ENCODE measurements around the gene CIDEB. TPM values are rescaled to one million over a fixed set of nuclear protein-coding genes. Genes with fewer than 3 reads are reported as not detected.

The CIDEB gene
- total RNA-seq, 1 experiment from 2014 or later, result 0.22 TPM

DNA sequence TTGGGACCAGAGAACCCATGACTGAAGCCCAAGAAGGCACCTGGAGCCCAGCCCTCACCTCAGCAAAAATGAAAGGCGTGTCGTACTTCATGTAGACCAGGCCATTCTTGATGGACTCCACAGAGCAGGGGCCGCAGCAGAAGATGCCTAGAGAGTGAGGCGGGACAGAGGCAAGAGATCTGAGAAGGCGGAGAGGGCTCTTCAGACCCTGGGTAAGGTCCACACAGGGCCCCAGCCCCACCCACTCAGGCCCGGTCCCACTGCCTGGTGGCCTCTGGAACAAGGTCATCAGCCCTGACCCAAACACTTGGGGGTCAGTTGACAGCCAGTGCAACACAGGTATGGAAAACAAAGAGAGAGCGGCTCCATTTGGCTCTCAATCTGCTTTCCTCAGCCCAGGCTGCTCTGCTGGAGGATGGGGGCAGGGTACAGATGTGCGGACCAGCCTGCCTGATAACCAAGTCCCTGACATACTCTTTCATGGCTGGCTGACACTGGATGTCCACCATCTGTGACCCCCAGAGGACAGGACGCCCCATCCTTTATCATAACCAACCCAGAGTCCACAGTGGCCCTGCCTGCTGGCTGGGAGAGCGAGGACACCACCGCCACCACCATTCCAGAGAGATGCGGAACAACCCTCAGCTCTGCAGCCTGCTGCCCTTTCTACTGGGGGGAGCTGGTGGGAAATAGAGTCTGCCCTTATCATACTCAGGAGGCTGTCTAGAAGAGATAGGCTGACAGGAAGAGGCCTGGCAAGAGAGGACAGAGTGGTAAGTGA is 51.7 kb downstream of the CIDEB start:
- intact Hi-C loops (cut with micrococcal nuclease), result no loop called here
- POLR2A ChIA-PET, result no interaction called here
- no peak overlapping the region for H3K4me3 ChIP-seq (replicated peaks in 1 of 2; ENCODE audit: low read depth in 1 of 2, low read length in 2 of 2)
- CTCF ChIA-PET, result no interaction called here
- no peak overlapping the region for H3K27ac ChIP-seq (ENCODE audit: low read depth, low read length)
- DNase-seq (ENCODE audit: low read depth, low spot score), result no peak
- TF ChIP-seq JUND (IDR thresholded peaks at IDR 0.05), result no peak
- no peak for TF ChIP-seq ZNF274 (IDR thresholded peaks at IDR 0.05; ENCODE audit: low read depth, low read length)
- no peak for TF ChIP-seq SP1 (IDR thresholded peaks at IDR 0.05; ENCODE audit: low read depth)
- TF ChIP-seq, protein P1, sequence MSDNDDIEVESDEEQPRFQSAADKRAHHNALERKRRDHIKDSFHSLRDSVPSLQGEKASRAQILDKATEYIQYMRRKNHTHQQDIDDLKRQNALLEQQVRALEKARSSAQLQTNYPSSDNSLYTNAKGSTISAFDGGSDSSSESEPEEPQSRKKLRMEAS (IDR thresholded peaks at IDR 0.05), result no peak
- no peak for TF ChIP-seq POLR2A (IDR thresholded peaks at IDR 0.05; ENCODE audit: borderline replicate concordance, extremely low read depth, insufficient read depth, insufficient read length)
- TF ChIP-seq SRF (IDR thresholded peaks at IDR 0.05; ENCODE audit: low read depth), result no peak
- H3K79me2 ChIP-seq (ENCODE audit: insufficient read depth, low read length), result no peaks in the 10 kb centered on the region
- H3K9ac ChIP-seq (ENCODE audit: low read length), result no peak overlapping the region
- no peak for ATAC-seq
- no peak overlapping the region for H3K4me2 ChIP-seq (ENCODE audit: low read length)
- no TSS peak for BruUV-seq (replicated peaks)
- H3K27me3 ChIP-seq (ENCODE audit: insufficient read depth, low read length), result no peaks in the 10 kb centered on the region
- no peaks in the 10 kb centered on the region for H3K9me3 ChIP-seq (ENCODE audit: control insufficient read depth in 1 of 2, insufficient read depth in 1 of 2, low read depth in 1 of 2, low read length in 2 of 2)
- H3K4me1 ChIP-seq (ENCODE audit: control insufficient read depth in 1 of 2, insufficient read depth in 2 of 2, low read length in 2 of 2), result peaks cover 10 to 19% of the 10 kb centered on the region in 2 experiments
- H3K9me2 ChIP-seq (ENCODE audit: insufficient read depth), result no peaks in the 10 kb centered on the region
- RAD21 ChIA-PET (ENCODE audit: low non-redundant PET in 1 of 2, low total read pairs in 2 of 2, uncharacterized antibody in 2 of 2, unreplicated experiment in 2 of 2), result no interaction called here
- H4K20me1 ChIP-seq (ENCODE audit: insufficient read depth), result no peaks in the 10 kb centered on the region
- no peak overlapping the region for H2AFZ ChIP-seq (ENCODE audit: low read depth, low read length, poor library complexity, severe bottlenecking)
- H3K36me3 ChIP-seq (ENCODE audit: control insufficient read depth in 1 of 2, insufficient read depth in 2 of 2, low read length in 2 of 2), result no peaks in the 10 kb centered on the region; a peak in 1 of 4 replicates

DNA sequence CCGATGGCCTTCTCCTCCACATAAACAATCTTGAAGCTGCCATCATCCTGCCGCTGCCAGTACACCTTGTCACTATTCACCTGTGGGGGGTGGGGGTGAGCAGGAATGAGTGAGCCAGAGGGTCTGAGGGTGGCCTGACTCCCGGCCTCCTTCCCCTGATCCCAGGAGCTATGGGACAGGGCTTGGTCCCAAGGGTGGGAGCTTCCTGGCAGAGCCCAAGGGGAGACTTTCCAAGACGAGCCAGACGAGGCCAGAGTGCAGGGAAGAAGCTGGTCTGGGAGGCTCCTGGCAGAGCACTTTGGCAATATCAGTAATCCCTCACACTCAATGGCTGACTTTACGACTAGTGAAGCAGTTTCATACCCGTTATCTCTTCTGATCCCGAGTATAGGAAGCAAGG is 52.3 kb downstream of the CIDEB start:
- BruUV-seq (replicated peaks), result no TSS peak
- POLR2A ChIA-PET, result no interaction called here

More for the DNA sequence above, 52.3 kb downstream of the CIDEB start:
- no peak overlapping the region for H3K4me2 ChIP-seq (ENCODE audit: low read length)
- H3K9me2 ChIP-seq (ENCODE audit: insufficient read depth), result no peaks in the 10 kb centered on the region
- no peaks in the 10 kb centered on the region for H3K27me3 ChIP-seq (ENCODE audit: insufficient read depth, low read length)
- DNase-seq (ENCODE audit: low read depth, low spot score) (no peak), ATAC-seq (no peak)
- no peaks in the 10 kb centered on the region for H3K9me3 ChIP-seq (ENCODE audit: control insufficient read depth in 1 of 2, insufficient read depth in 1 of 2, low read depth in 1 of 2, low read length in 2 of 2)
- peaks cover 10 to 19% of the 10 kb centered on the region in 2 experiments for H3K4me1 ChIP-seq (ENCODE audit: control insufficient read depth in 1 of 2, insufficient read depth in 2 of 2, low read length in 2 of 2)
- H4K20me1 ChIP-seq (ENCODE audit: insufficient read depth), result no peaks in the 10 kb centered on the region
- H3K4me3 ChIP-seq (replicated peaks in 1 of 2; ENCODE audit: low read depth in 1 of 2, low read length in 2 of 2), result no peak overlapping the region
- no peak overlapping the region for H2AFZ ChIP-seq (ENCODE audit: low read depth, low read length, poor library complexity, severe bottlenecking)
- CTCF ChIA-PET, result no interaction called here
- RAD21 ChIA-PET (ENCODE audit: low non-redundant PET in 1 of 2, low total read pairs in 2 of 2, uncharacterized antibody in 2 of 2, unreplicated experiment in 2 of 2), result no interaction called here
- no peaks in the 10 kb centered on the region for H3K79me2 ChIP-seq (ENCODE audit: insufficient read depth, low read length)
- H3K27ac ChIP-seq (ENCODE audit: low read depth, low read length), result no peak overlapping the region
- no peak overlapping the region for H3K9ac ChIP-seq (ENCODE audit: low read length)
- TF ChIP-seq ELF1 (IDR thresholded peaks at IDR 0.05; ENCODE audit: borderline replicate concordance, low read depth), result no peak
- no peak for TF ChIP-seq TCF7L2 (IDR thresholded peaks at IDR 0.05; ENCODE audit: borderline replicate concordance, extremely low read depth, insufficient read depth, insufficient read length)
- no peaks in the 10 kb centered on the region; a peak in 1 of 4 replicates for H3K36me3 ChIP-seq (ENCODE audit: control insufficient read depth in 1 of 2, insufficient read depth in 2 of 2, low read length in 2 of 2)
- intact Hi-C loops (cut with micrococcal nuclease), result no loop called here

Other genes with a start within 250 kb of the CIDEB start
- not detected for gene CPNE6, start 236.4 kb downstream of the CIDEB start, total RNA-seq (2021; ENCODE audit: unreplicated experiment)
- gene PCK2, start 213.7 kb downstream of the CIDEB start, total RNA-seq (2021; ENCODE audit: unreplicated experiment), result 94.1 TPM
- 47.5 TPM for gene DCAF11, start 193.2 kb downstream of the CIDEB start, total RNA-seq (2021; ENCODE audit: unreplicated experiment)
- 0.66 TPM for gene NRL, start 193.0 kb downstream of the CIDEB start, total RNA-seq (2021; ENCODE audit: unreplicated experiment)
- gene FITM1, start 177.3 kb downstream of the CIDEB start, total RNA-seq (2021; ENCODE audit: unreplicated experiment), result 0.81 TPM
- gene PSME1, start 171.8 kb downstream of the CIDEB start, total RNA-seq (2021; ENCODE audit: unreplicated experiment), result 174 TPM
- gene EMC9, start 166.4 kb downstream of the CIDEB start, total RNA-seq (2021; ENCODE audit: unreplicated experiment), result 42.0 TPM
- gene PSME2, start 161.4 kb downstream of the CIDEB start, total RNA-seq (2021; ENCODE audit: unreplicated experiment), result 160 TPM
- 78.0 TPM for gene RNF31, start 160.5 kb downstream of the CIDEB start, total RNA-seq (2021; ENCODE audit: unreplicated experiment)
- gene IRF9, start 146.7 kb downstream of the CIDEB start, total RNA-seq (2021; ENCODE audit: unreplicated experiment), result 21.7 TPM
- gene REC8, start 135.9 kb downstream of the CIDEB start, total RNA-seq (2021; ENCODE audit: unreplicated experiment), result 7.6 TPM
- gene IPO4, start 119.2 kb downstream of the CIDEB start, total RNA-seq (2021; ENCODE audit: unreplicated experiment), result 102 TPM
- gene TM9SF1, start 112.5 kb downstream of the CIDEB start, total RNA-seq (2021; ENCODE audit: unreplicated experiment), result 35.2 TPM
- gene TSSK4, start 102.3 kb downstream of the CIDEB start, total RNA-seq (2021; ENCODE audit: unreplicated experiment), result 0.32 TPM
- 34.6 TPM for gene CHMP4A, start 94.5 kb downstream of the CIDEB start, total RNA-seq (2021; ENCODE audit: unreplicated experiment)
- gene MDP1, start 91.9 kb downstream of the CIDEB start, total RNA-seq (2021; ENCODE audit: unreplicated experiment), result 15.9 TPM
- 178 TPM for gene NEDD8, start 75.6 kb downstream of the CIDEB start, total RNA-seq (2021; ENCODE audit: unreplicated experiment)
- 66.9 TPM for gene GMPR2, start 75.0 kb downstream of the CIDEB start, total RNA-seq (2021; ENCODE audit: unreplicated experiment)
- 38.4 TPM for gene TINF2, start 65.4 kb downstream of the CIDEB start, total RNA-seq (2021; ENCODE audit: unreplicated experiment)
- 5.6 TPM for gene TGM1, start 44.8 kb downstream of the CIDEB start, total RNA-seq (2021; ENCODE audit: unreplicated experiment)
- gene RABGGTA, start 36.4 kb downstream of the CIDEB start, total RNA-seq (2021; ENCODE audit: unreplicated experiment), result 40.8 TPM
- gene DHRS1, start 8.2 kb downstream of the CIDEB start, total RNA-seq (2021; ENCODE audit: unreplicated experiment), result 34.7 TPM
- 39.4 TPM for gene NOP9, start 8.1 kb downstream of the CIDEB start, total RNA-seq (2021; ENCODE audit: unreplicated experiment)
- 15.4 TPM for gene LTB4R2, start 2.2 kb upstream of the CIDEB start, total RNA-seq (2021; ENCODE audit: unreplicated experiment)
- gene LTB4R, start 3.5 kb upstream of the CIDEB start, total RNA-seq (2021; ENCODE audit: unreplicated experiment), result 14.8 TPM
- gene ADCY4, start 27.1 kb upstream of the CIDEB start, total RNA-seq (2021; ENCODE audit: unreplicated experiment), result 0.86 TPM
- gene RIPK3, start 32.0 kb upstream of the CIDEB start, total RNA-seq (2021; ENCODE audit: unreplicated experiment), result not detected
- 7.6 TPM for gene NFATC4, start 60.2 kb upstream of the CIDEB start, total RNA-seq (2021; ENCODE audit: unreplicated experiment)
- gene NYNRIN, start 91.0 kb upstream of the CIDEB start, total RNA-seq (2021; ENCODE audit: unreplicated experiment), result 0.27 TPM
- 2.0 TPM for gene CBLN3, start 121.7 kb upstream of the CIDEB start, total RNA-seq (2021; ENCODE audit: unreplicated experiment)
- 50.1 TPM for gene KHNYN, start 122.0 kb upstream of the CIDEB start, total RNA-seq (2021; ENCODE audit: unreplicated experiment)
- gene SDR39U1, start 134.8 kb upstream of the CIDEB start, total RNA-seq (2021; ENCODE audit: unreplicated experiment), result 61.8 TPM
- not detected for gene CMA1, start 200.3 kb upstream of the CIDEB start, total RNA-seq (2021; ENCODE audit: unreplicated experiment)

All from HCT116 (cell line).